NB4 (cell line): ENCODE measurements around the gene TEAD4.

Experiments
- DNase-seq: peaks from one replicate; pipeline ENCODE4 v3.0.0; 2010; ENCODE audit warnings: low read depth
- H3K4me3 ChIP-seq: one replicate; pipeline ENCODE4 v1.5.1; 2011; ENCODE audit warnings: mild to moderate bottlenecking, low read depth, low read length, moderate library complexity
- MYC ChIP-seq: IDR thresholded peaks from 2 replicates; pipeline ENCODE4 v1.6.1; 2011; ENCODE audit warnings: low read depth, low read length
- POLR2A ChIP-seq: IDR thresholded peaks from 2 replicates; pipeline ENCODE4 v1.6.1; 2011; ENCODE audit warnings: mild to moderate bottlenecking; ENCODE audit not compliant: insufficient read length; ENCODE audit errors: extremely low read depth
- TF ChIP-seq, protein P1 (sequence below): IDR thresholded peaks from one replicate; pipeline ENCODE4 v1.5.1; 2012; ENCODE audit warnings: low read depth, low read length
- TF ChIP-seq, protein P2 (sequence below): IDR thresholded peaks from 2 replicates; pipeline ENCODE4 v1.6.1; 2011; ENCODE audit warnings: low read depth, low read length

The TEAD4 gene

DNA sequence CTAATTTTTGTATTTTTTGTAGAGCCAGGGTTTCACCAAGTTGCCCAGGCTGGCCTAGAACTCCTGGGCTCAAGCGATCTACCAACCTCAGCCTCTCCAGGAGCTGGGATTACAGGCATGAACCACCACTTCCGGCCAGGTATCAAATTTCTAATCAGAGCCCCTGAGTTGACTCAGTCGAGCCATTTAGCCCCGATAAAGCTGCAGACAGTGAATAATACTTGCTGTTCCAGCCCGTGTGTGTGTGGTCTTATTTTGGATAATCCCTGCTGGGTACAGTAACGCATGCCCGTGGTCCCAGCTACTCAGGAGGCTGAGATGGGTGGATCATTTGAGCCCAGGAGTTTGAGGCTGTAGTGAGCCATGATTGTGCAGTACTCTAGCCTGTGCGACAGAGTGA lies 57.0 kb downstream of the TEAD4 start:
- H3K4me3 ChIP-seq = no peak overlapping the region
- no peak for DNase-seq
- TF ChIP-seq, protein P1, sequence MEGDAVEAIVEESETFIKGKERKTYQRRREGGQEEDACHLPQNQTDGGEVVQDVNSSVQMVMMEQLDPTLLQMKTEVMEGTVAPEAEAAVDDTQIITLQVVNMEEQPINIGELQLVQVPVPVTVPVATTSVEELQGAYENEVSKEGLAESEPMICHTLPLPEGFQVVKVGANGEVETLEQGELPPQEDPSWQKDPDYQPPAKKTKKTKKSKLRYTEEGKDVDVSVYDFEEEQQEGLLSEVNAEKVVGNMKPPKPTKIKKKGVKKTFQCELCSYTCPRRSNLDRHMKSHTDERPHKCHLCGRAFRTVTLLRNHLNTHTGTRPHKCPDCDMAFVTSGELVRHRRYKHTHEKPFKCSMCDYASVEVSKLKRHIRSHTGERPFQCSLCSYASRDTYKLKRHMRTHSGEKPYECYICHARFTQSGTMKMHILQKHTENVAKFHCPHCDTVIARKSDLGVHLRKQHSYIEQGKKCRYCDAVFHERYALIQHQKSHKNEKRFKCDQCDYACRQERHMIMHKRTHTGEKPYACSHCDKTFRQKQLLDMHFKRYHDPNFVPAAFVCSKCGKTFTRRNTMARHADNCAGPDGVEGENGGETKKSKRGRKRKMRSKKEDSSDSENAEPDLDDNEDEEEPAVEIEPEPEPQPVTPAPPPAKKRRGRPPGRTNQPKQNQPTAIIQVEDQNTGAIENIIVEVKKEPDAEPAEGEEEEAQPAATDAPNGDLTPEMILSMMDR = no peak
- TF ChIP-seq MYC = no peak

DNA sequence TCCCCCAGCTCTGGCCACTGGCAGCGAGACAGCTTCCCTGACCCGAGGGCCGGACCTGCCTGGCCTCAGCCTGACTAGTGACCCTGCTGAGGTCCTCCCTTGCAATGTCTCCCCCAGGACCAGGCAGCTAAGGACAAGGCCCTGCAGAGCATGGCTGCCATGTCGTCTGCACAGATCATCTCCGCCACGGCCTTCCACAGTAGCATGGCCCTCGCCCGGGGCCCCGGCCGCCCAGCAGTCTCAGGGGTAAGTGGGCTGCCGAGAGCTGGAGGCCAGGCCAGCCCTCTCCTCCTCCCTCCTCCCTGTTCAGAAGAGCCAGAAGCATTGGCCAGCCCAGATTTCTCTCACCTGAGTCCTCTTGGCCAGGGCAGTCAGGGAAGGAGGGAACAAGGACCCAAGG lies 58.1 kb downstream of the TEAD4 start:
- TF ChIP-seq, protein P1 = no peak
- TF ChIP-seq, protein P2, sequence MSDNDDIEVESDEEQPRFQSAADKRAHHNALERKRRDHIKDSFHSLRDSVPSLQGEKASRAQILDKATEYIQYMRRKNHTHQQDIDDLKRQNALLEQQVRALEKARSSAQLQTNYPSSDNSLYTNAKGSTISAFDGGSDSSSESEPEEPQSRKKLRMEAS = no peak
- TF ChIP-seq POLR2A = no peak
- TF ChIP-seq MYC = no peak
- H3K4me3 ChIP-seq = no peak overlapping the region
- no peak for DNase-seq

DNA sequence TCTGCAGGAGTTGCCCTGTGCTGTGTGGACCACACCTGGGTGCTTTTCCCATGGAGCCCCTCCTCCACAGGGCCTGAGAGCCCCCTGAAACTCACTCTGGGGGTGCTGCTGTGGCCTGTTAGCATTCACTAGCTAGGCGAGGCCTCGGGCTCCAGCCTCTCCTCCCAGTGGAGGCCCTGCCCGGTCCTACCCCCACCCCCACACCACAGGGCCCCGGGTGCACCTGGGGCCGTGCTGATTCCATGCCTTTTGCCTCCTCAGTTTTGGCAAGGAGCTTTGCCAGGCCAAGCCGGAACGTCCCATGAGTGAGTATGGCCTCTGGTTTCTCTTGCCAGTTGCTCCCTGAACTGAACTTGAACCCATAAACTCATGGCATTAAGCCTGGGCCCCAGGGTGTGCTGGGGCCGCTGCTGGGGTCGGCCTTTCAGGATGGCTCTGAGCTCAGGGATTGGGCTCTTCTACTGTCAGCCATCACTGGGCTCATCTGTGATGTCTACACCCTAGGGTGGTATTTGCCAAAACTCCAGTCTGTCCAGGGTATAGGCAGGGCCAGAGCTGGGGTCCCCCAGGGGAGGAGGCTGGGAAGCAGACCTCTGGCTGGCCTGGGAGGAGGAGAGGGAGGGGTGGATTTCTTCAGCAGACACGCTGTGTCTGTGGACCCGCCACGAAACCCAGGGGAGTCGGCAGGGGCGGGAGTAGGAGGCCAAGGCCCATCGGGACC lies 59.2 kb downstream of the TEAD4 start:
- no peak overlapping the region for H3K4me3 ChIP-seq
- TF ChIP-seq, protein P1 = no peak
- TF ChIP-seq POLR2A (no peak), MYC (no peak)
- TF ChIP-seq, protein P2 = no peak
- no peak for DNase-seq

DNA sequence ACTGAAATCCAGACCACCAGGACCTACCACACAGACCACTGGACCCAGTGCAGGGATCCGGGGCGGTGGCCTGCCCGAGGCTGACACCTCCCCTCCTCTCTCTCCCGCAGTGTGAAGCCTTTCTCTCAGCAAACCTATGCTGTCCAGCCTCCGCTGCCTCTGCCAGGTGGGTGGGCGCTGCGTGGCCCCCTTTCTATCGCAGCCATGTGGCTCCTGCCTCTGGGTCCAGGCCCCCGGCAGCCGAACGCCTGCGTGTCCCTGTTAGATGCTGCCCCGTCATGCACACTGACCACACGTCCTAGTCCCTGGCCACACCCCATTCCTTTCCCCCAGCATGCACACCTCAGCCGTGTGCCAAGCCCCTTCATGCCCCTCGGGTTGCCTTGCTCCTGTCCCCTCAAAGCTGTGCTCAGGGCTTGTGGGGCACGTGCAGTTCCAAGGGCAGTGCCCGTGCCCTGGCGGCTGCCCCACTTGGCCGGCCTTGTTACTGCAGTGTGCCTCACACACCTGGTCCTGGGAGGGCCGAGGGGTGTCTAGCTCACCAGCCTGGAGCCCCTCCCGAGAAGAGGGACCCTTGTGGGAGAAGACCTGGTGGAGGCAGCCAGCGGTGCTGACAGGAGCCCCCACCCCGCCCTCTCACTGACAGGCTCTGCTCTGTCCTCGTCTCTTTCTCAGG lies 59.9 kb downstream of the TEAD4 start:
- no peak overlapping the region for H3K4me3 ChIP-seq
- TF ChIP-seq, protein P2 = no peak
- TF ChIP-seq POLR2A (no peak), MYC (no peak)
- TF ChIP-seq, protein P1 = no peak
- no peak for DNase-seq

DNA sequence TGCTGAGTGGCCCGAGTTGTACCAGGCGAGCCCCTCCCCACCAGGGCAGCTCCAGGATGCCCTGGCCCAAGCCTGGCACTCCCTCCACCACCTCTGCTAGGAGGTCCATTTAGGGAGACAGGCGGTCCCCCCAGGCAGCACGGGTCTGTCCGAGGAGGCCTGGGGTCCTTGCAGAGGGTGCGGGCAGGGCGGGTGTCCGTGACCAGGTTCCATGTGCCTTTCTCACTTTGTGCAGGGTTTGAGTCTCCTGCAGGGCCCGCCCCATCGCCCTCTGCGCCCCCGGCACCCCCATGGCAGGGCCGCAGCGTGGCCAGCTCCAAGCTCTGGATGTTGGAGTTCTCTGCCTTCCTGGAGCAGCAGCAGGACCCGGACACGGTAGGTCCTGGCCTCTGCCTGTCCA lies 61.2 kb downstream of the TEAD4 start:
- no peak overlapping the region for H3K4me3 ChIP-seq
- DNase-seq = no peak
- TF ChIP-seq MYC (no peak), POLR2A (no peak)
- TF ChIP-seq, protein P2 = no peak
- TF ChIP-seq, protein P1 = no peak
